ENCODE measurements around the gene YY1.

DNA sequence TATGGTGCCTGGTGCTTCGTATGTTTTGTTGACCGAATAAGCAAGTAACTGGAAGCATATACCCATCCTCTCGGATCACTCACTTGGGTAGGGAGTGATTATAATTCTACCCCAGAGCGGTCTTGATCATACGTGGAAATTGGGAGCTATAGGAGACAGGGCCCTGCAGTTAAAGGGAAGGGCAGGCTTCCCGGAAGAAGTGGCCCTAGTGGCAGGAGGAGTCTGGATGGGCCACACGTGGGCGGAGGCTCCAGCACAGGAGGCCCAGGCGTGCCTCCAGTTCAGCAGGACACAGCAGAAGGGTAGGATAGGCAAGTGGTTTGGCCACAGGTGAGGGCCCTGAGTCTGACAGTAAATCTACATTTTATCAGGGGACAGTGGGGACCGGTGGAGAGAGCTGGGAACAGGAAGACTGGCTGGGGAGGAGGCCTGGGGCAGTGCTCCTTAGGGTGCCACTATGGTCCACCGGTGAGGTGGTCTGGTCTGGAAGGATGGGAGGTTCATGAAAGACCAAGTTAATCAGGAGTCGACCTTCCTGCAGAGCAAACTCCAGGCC, 23.5 kb upstream of the YY1 start:
- TF ChIP-seq, protein P1, sequence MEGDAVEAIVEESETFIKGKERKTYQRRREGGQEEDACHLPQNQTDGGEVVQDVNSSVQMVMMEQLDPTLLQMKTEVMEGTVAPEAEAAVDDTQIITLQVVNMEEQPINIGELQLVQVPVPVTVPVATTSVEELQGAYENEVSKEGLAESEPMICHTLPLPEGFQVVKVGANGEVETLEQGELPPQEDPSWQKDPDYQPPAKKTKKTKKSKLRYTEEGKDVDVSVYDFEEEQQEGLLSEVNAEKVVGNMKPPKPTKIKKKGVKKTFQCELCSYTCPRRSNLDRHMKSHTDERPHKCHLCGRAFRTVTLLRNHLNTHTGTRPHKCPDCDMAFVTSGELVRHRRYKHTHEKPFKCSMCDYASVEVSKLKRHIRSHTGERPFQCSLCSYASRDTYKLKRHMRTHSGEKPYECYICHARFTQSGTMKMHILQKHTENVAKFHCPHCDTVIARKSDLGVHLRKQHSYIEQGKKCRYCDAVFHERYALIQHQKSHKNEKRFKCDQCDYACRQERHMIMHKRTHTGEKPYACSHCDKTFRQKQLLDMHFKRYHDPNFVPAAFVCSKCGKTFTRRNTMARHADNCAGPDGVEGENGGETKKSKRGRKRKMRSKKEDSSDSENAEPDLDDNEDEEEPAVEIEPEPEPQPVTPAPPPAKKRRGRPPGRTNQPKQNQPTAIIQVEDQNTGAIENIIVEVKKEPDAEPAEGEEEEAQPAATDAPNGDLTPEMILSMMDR (conservative IDR thresholded peaks at IDR 0.05; ENCODE audit: low read depth, low read length) = no peak
- TF ChIP-seq EZH2 (IDR thresholded peaks at IDR 0.05; ENCODE audit: borderline replicate concordance, low read depth, low read length, poor library complexity, severe bottlenecking) = no peak
